Tibial artery (tissue), 4 donors: ENCODE measurements around the gene APOA1.

ENCODE experiments used
- DNase-seq, 2 donors: peaks; one replicate each; pipeline ENCODE4 v3.0.0-alpha.2; 2019
- H3K27ac ChIP-seq, 2 donors: fragments of 200-600 bp; sonication (generic) in 1 of 2; 1 replicate in 1 of 2; 2 replicates in 1 of 2; pipeline ENCODE4 v1.5.1; 2018 to 2019; ENCODE audit warnings: mild to moderate bottlenecking in 1 of 2
- H3K27me3 ChIP-seq, 2 donors: fragments of 200-600 bp; sonication (generic) in 1 of 2; one replicate each; pipeline versions ENCODE4 v1.5.1 to v1.6.0; 2016 to 2019
- H3K36me3 ChIP-seq, 3 donors: fragments of 200-600 bp; sonication (generic) in 2 of 3; one replicate each; pipeline ENCODE4 v1.5.1; 2016 to 2019; ENCODE audit warnings: mild to moderate bottlenecking in 2 of 3
- H3K4me1 ChIP-seq, 4 donors: fragments of 200-600 bp; sonication (generic) in 2 of 4; 1 replicate in 3 of 4; 2 replicates in 1 of 4; pipeline ENCODE4 v1.5.1; 2016 to 2019
- H3K4me3 ChIP-seq, 2 donors: fragments of 200-600 bp; sonication (generic) in 1 of 2; 1 replicate in 1 of 2; 2 replicates in 1 of 2; pipeline ENCODE4 v1.5.1; 2018 to 2019; ENCODE audit warnings: mild to moderate bottlenecking in 2 of 2
- H3K9me3 ChIP-seq, 3 donors: fragments of 200-600 bp; sonication (generic) in 1 of 3; one replicate each; pipeline ENCODE4 v1.5.1; 2016 to 2019
- CTCF ChIP-seq, 2 experiments: fragments of 200-600 bp in 1 of 2; fragments of 450-650 bp in 1 of 2; IDR thresholded peaks; one replicate each; pipeline ENCODE4 v1.5.1; 2017 to 2019; ENCODE audit warnings: antibody characterized with exemption in 2 of 2, mild to moderate bottlenecking in 1 of 2, moderate library complexity in 1 of 2
- intact Hi-C: fragments of 100-400 bp; cut with DNase I; formaldehyde crosslinking; loops from one replicate; pipeline ENCODE4 v1.15.0; 2023; ENCODE audit warnings: low total_unique reads

APOA1 gene

GRCh38 chr11:116794851-116795250 is 42.6 kb downstream of the APOA1 start:
- H3K27ac ChIP-seq: no peak overlapping the region
- no peak for DNase-seq
- intact Hi-C loops: loop anchor here (5.0 kb wide), 2 partner anchors 42 to 312 kb away; partner anchors contain the start of gene APOA1
- H3K4me3 ChIP-seq: no peak overlapping the region
- peaks cover 0 to 3% of the 10 kb centered on the region in 2 donors for H3K27me3 ChIP-seq
- H3K9me3 ChIP-seq: no peaks in the 10 kb centered on the region
- TF ChIP-seq CTCF (IDR thresholded peaks at IDR 0.05): no peak
- peaks cover 0 to 8% (median 4%) of the 10 kb centered on the region in 4 donors for H3K4me1 ChIP-seq
- no peaks in the 10 kb centered on the region for H3K36me3 ChIP-seq

GRCh38 chr11:116793772-116794097 is 43.7 kb downstream of the APOA1 start:
- no peak for DNase-seq
- H3K36me3 ChIP-seq: no peaks in the 10 kb centered on the region
- no peak overlapping the region for H3K4me3 ChIP-seq
- no peak overlapping the region for H3K27ac ChIP-seq
- H3K4me1 ChIP-seq: peaks cover 0 to 10% (median 5%) of the 10 kb centered on the region in 4 donors
- peaks cover 0 to 3% of the 10 kb centered on the region in 2 donors for H3K27me3 ChIP-seq
- TF ChIP-seq CTCF (IDR thresholded peaks at IDR 0.05): no peak
- intact Hi-C loops: loop anchor here (5.0 kb wide), 2 partner anchors 44 to 314 kb away; partner anchors contain the start of gene APOA1
- no peaks in the 10 kb centered on the region for H3K9me3 ChIP-seq

- H3K4me3 ChIP-seq: no peak overlapping the region
- H3K36me3 ChIP-seq: no peaks in the 10 kb centered on the region
- peaks cover 0 to 16% (median 10%) of the 10 kb centered on the region in 4 donors for H3K4me1 ChIP-seq
- no peak overlapping the region for H3K27ac ChIP-seq
- no peaks in the 10 kb centered on the region for H3K9me3 ChIP-seq
- no peak for TF ChIP-seq CTCF (IDR thresholded peaks at IDR 0.05)
- DNase-seq: no peak
- intact Hi-C loops: loop anchor here (5.0 kb wide), 2 partner anchors 44 to 314 kb away; partner anchors contain the start of gene APOA1
- peaks cover 0 to 3% of the 10 kb centered on the region in 2 donors for H3K27me3 ChIP-seq
Observed at GRCh38 chr11:116792869-116793771, 44.3 kb downstream of the APOA1 start.

- no peak overlapping the region for H3K4me3 ChIP-seq
- H3K9me3 ChIP-seq: no peaks in the 10 kb centered on the region
- intact Hi-C loops: loop anchor here (5.0 kb wide), 2 partner anchors 45 to 315 kb away; partner anchors contain the start of gene APOA1
- H3K27me3 ChIP-seq: peaks cover 0 to 3% of the 10 kb centered on the region in 2 donors
- DNase-seq: no peak
- no peak for TF ChIP-seq CTCF (IDR thresholded peaks at IDR 0.05)
- H3K36me3 ChIP-seq: no peaks in the 10 kb centered on the region
- H3K27ac ChIP-seq: no peak overlapping the region
- peaks cover 0 to 21% (median 11%) of the 10 kb centered on the region in 4 donors for H3K4me1 ChIP-seq
Observed at GRCh38 chr11:116792144-116792868, 45.1 kb downstream of the APOA1 start.

- peaks cover 0 to 3% of the 10 kb centered on the region in 2 donors for H3K27me3 ChIP-seq
- no peak for TF ChIP-seq CTCF (IDR thresholded peaks at IDR 0.05)
- H3K36me3 ChIP-seq: no peaks in the 10 kb centered on the region
- no peak within 1 kb of the TSS for H3K4me3 ChIP-seq
- H3K9me3 ChIP-seq: no peaks in the 10 kb centered on the region
- peaks cover 0 to 27% (median 16%) of the 10 kb centered on the region in 4 donors for H3K4me1 ChIP-seq
- intact Hi-C loops: loop anchor here (5.0 kb wide), 2 partner anchors 46 to 316 kb away; partner anchors contain the start of gene APOA1
- no peak for DNase-seq
- no peak within 1 kb of the TSS for H3K27ac ChIP-seq
Observed at GRCh38 chr11:116791813-116792143, 45.6 kb downstream of the APOA1 start, which contains the start of gene APOA5. Gene APOA5, minus strand, starts transcription at chr11:116791879. Its CDS starts 19 bp downstream, at chr11:116791860.
